GM18520 (cell line): ENCODE measurements around the gene GTF2IRD2.
"Not testable (repeated sequence)": the region's sequence is repeated elsewhere in the genome, so short reads cannot be mapped to it uniquely, and the experiment has no call there.

Experiments used
- ATAC-seq: cut with Tn5 transposase; IDR thresholded peaks from one replicate; pipeline ENCODE4 v1.9.1; 2021; ENCODE audit not compliant: unreplicated experiment

GTF2IRD2 gene

GRCh38 chr7:74850833-74851721 is at the start of gene GTF2IRD2:
TSS of gene GTF2IRD2 (minus strand) at chr7:74851605. CDS start at chr7:74836378, 15,227 bp downstream.
- peak; percentile 87 for ATAC-seq

- ATAC-seq, result peak; percentile 65
These were observed 39.0 kb upstream of the GTF2IRD2 start for GRCh38 chr7:74890158-74891123.

- peak; percentile 14 for ATAC-seq
These were observed 38.2 kb upstream of the GTF2IRD2 start for GRCh38 chr7:74889518-74890129.

DNA sequence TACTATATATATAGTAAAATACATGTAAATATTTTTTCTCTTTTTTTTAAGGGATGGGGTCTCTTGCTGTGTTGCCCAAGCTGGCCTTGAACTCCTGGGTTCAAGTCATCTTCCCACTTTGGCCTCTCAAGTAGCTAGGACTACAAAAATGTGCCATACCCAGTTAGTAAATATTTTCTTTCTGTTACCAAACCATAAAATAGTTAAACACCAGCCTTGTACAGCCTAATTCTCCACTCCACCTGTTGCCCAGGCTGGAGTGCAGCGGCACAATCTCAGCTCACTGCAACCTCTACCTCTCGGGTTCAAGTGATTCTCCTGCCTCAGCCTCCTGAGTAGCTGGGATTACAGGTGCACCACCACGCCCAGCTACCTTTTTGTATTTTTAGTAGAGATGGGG is 33.9 kb upstream of the GTF2IRD2 start:
- not testable (repeated sequence) for ATAC-seq

DNA sequence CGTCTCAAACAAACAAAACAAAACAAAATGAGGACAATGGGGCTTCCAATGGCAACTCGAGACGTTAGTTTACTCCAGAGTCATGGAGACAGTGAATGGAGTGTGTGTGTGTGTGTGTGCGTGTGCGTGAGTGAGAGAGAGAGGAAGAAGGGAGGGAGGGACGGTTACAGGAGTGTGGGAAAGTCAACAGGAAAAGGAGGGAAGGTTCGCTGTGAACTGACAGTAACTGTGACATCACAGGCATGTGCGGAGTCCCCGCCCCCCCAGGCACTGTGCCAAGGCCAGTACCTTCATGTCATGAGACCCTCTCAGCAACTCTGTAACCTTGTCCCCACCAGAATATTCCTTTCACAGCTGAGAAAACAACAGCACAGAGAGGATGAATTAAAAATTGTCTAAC is 30.7 kb upstream of the GTF2IRD2 start:
- not testable (repeated sequence) for ATAC-seq

DNA sequence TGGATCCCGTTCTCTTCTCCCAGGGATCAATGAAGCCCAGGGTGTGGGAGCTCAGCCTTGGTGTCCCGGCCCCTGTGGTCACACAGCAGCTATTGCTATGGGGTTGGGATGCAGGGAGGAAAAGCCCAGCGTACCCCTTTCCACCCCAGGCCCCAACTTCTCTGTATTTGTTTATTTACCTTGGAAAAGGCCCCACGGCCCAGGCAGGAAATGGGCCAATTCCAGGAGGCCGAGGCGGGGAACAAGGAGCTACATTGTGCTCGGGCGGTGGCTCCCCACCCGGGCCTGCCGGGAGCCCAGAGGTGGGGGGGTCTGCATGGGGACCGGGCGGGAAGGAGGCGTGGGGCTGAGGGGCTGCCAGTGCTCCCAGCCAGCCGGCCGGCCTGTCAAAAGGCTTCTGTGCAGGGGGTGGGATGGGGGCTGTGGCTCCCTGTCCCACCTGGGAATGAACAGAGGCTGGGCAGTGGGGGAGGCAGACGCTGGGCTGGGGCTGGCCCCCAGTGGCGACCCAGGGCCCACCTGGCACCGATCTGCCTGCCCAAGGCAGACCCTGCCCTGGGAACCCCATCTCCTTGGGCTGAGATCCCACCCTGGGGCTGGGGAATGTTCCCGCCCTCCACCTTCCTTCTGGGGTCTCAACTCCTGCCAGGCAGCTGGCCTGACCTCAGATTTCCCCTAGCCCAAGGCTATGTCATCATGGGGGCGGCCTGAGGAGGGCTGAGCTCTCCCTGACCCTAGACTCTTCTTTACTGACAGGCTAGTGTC is 23.5 kb upstream of the GTF2IRD2 start:
- not testable (repeated sequence) for ATAC-seq

- ATAC-seq, result not testable (repeated sequence)
These were observed 22.8 kb upstream of the GTF2IRD2 start for GRCh38 chr7:74874104-74874747.

GRCh38 chr7:74872542-74872941 is 21.1 kb upstream of the GTF2IRD2 start:
- not testable (repeated sequence) for ATAC-seq

DNA sequence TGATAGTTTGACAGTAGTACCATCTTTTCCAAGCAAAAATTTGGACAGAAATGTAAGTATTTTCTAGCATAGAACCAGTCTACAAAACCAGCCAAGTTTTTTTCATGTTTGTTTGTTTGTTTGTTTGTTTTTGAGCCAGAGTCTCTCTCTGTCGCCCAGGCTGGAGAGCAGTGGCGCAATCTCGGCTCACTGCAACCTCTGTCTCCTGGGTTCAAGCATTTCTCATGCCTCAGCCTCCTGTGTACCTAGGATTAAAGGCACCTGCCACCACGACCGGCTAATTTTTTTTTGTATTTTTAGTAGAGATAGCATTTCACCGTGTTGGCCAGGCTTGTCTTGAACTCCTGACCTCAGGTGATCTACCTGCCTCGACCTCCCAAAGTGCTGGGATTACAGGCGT is 14.4 kb upstream of the GTF2IRD2 start:
- not testable (repeated sequence) for ATAC-seq

DNA sequence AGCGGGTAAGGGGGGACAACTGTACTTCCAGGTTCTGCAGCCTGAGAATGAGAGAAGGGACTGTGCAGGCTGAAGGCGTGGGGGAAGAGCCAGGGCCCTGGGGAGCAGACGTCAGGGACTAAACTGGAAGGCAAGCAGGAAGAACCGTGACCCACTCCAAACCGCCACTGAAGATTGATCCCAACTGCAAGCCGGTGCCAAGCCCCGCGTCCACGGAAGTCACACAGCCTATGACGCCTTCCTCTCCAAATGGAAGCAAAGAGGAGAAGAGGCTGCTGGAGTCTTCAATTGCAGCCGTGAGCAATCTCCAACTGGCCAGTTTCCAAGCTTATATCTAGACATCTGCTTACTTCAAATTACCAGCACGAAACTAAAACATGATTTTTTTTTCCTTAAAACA is 1.6 kb downstream of the GTF2IRD2 start:
- ATAC-seq, result not testable (repeated sequence)

- ATAC-seq, result not testable (repeated sequence)
These were observed 21.0 kb downstream of the GTF2IRD2 start for GRCh38 chr7:74830411-74830810.

DNA sequence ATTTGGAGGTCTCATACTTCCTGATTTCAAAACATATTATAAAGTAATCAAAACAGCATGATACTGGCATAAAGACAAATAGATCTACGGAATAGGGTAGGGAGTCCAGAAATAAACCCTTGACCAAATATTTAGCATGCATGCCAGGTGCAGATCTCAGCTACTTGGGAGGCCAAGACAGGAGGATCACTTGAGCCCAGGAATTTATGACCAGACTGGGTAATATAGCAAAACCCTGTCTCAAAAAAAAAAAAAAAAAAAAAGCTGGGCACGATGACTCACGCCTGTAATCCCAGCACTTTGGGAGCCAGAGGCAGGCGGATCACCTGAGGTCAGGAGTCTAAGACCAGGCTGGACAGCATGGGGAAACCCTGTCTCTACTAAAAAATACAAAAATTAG is 21.4 kb downstream of the GTF2IRD2 start:
- ATAC-seq, result not testable (repeated sequence)

DNA sequence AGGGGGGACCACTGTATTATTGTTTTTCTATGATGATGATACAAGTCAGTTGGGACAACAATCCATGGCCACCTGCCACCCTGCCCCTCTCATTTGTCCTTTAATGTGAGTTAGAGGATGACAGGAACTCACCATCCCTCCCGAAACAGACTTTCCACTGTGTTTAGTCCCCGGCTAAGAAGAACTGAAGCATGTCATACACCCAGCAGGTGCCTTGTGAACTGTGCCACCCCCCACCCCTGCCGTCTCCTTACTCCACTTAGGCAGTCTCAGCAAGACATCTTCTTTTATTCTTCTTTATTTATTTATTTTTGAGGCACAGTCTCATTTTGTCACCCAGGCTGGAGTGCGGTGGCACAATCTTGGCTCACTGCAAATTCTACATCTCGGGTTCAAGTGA is 30.1 kb downstream of the GTF2IRD2 start:
- ATAC-seq, result not testable (repeated sequence)

DNA sequence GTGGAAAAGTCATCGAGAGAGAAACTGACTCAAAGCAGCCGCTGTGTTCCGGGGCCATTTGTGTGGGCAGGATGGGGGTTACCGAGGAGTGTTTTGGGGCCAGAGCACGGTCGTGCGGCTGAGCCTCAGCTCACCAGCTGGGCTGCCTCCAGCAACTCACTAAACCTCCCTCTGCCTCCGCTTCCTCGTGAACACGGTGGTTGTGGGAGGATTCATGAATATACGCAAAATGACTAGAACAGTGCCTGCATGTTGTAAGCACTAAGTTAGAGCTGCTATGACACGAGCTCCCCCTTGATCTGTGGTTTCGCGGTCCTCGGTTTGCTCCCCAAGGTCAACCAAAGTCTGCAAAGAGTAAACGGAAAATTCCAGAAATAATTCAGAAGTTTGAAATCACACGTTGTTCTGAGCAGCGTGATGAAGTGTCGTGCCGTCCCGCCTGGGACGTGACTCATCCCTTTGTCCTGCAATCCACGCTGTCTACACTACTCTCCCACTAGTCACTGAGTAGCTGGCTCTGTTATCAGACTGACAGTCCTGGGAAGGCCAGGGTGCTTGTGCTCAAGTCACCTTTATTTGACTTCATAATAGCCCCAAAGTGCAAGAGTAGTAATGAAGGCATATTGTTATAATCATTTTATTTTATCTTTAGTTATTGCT is 31.1 kb downstream of the GTF2IRD2 start:
- ATAC-seq, result peak; percentile 74

GRCh38 chr7:74815882-74816281 is 35.5 kb downstream of the GTF2IRD2 start:
- ATAC-seq, result not testable (repeated sequence)

- not testable (repeated sequence) for ATAC-seq
These were observed 52.8 kb downstream of the GTF2IRD2 start for GRCh38 chr7:74798644-74799043.

DNA sequence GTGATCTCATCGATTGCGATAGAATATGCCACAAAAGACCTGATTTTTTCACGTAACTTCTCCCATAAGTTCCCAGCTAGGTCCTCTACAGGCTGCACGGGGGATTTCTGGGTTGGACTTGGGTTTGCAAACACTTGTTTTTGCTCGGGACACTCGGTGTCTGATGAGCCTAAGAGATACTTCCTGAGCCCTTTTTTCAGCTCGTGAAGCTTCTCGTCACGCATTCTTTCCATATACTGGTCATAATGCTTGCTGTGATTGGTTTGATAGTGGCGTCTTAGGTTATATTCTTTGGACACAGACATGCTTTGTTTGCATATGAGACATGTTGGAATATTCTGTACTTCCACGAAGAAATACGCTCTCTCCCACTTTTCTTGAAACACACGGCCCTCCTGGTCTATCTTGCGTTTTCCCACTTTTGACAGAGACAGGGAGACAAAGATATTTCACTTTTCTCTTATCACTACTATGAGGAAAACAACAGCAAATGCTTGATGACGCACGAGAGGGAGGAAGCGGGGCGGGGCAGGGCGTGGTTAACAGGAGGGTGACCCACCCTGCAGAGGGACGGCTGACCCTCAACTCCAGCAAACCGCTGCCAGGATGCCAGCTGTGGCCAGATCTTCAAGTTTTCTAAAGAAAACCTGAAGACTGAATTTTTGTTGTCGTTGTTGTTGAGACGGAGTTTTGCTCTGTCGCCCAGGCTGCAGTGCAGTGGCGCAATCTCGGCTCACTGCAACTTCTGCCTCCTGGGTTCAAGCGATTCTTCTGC is 53.4 kb downstream of the GTF2IRD2 start:
- not testable (repeated sequence) for ATAC-seq

GRCh38 chr7:74789200-74789736 is 62.1 kb downstream of the GTF2IRD2 start:
- ATAC-seq, result not testable (repeated sequence)
